ENCODE data around the gene RNF222.
"Not testable (repeated sequence)": the region's sequence is repeated elsewhere in the genome, so short reads cannot be mapped to it uniquely, and the experiment has no call there.

DNA sequence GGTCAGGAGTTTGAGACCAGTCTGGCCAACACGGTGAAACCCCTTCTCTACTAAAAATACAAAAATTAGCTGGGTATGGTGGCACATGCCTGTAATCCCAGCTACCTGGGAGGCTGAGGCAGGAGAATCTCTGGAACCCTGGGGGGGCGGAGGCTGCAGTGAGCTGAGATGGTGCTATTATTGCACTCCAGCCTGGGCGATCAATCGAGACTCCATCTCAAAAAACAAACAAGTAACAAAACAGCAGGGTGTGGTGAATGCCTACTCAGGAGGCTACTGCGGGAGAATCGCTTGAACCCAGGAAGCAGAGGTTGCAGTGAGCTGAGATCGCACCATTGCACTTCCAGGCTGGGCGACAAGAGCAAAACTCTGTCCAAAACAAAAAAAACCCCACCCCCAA, 19.5 kb downstream of the RNF222 start:
- TF ChIP-seq, protein P1, sequence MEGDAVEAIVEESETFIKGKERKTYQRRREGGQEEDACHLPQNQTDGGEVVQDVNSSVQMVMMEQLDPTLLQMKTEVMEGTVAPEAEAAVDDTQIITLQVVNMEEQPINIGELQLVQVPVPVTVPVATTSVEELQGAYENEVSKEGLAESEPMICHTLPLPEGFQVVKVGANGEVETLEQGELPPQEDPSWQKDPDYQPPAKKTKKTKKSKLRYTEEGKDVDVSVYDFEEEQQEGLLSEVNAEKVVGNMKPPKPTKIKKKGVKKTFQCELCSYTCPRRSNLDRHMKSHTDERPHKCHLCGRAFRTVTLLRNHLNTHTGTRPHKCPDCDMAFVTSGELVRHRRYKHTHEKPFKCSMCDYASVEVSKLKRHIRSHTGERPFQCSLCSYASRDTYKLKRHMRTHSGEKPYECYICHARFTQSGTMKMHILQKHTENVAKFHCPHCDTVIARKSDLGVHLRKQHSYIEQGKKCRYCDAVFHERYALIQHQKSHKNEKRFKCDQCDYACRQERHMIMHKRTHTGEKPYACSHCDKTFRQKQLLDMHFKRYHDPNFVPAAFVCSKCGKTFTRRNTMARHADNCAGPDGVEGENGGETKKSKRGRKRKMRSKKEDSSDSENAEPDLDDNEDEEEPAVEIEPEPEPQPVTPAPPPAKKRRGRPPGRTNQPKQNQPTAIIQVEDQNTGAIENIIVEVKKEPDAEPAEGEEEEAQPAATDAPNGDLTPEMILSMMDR (IDR thresholded peaks at IDR 0.05), result not testable (repeated sequence)
- TF ChIP-seq EZH2 (IDR thresholded peaks at IDR 0.05; ENCODE audit: borderline replicate concordance, insufficient read depth, low read depth, low read length, poor library complexity, severe bottlenecking), result not testable (repeated sequence)

All from B cell (primary cell).